GM18909 (cell line): ENCODE results near the gene ZNF853.
A peak's percentile ranks its signal among the peaks of the same experiment; 100 is the strongest.

Experiments
- ATAC-seq: cut with Tn5 transposase; IDR thresholded peaks from one replicate; pipeline ENCODE4 v1.9.1; 2021; ENCODE audit warnings: mild to moderate bottlenecking; ENCODE audit not compliant: unreplicated experiment, poor library complexity

The ZNF853 gene

GRCh38 chr7:6604458-6604857, 11.0 kb upstream of the ZNF853 start:
- no peak for ATAC-seq

DNA sequence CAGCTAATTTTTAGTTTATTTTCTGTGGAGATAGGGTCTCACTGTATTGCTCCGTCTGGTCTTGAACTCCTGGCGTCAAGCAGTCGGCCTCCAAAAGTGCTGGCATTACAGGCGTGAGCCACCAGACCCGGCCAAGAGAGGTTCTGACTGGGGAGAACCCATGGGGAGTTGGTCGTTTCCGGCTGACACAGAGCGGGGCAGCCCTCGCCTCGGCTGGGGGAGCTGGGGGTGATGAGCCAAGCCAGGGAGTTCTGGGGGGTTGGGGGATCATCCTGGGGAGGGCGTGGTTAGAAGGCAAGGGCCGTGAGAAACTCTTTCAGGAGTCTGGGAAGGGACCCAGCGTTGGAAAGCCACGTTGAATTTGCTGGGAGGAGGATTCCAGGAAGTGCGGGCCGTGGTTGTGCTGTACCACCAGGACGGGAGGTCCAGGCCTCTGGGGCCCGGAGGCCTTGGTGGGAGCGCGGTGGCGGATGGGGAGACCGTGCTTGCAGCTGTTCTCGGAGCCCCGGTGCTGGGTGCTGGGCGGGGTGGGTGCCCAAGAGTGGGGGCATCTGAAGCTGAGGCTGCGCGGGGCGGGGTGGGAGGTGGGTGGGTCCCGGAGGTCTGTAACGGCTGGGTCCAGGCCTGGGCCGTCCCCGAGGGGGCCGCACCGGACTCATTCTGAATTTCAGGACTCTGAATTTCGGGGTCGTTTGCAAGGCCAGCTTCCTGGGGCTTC, 8.4 kb upstream of the ZNF853 start:
- no peak for ATAC-seq

- ATAC-seq: no peak
Observed at GRCh38 chr7:6607651-6608051, 7.8 kb upstream of the ZNF853 start.

DNA sequence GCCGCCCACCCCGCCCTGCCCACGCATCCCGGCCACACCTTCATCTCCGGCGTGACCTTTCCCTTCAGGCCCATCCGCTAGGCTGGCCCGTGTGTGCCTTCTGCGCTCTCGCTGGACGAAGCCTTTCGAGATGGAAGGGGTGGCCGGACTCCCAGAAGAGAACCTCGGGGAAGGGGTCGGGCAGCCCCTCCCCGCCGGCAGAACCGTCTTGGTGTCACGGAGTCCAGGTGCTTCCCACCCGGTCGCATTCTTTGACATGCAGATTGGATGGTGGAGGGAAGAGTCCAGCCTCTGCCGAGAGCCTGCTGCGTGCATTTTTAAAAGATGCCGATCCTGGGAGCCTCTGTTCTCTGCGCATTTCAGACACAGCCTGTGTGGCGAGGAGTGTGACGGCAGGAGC, 7.3 kb upstream of the ZNF853 start:
- no peak for ATAC-seq

GRCh38 chr7:6608794-6609193, 6.6 kb upstream of the ZNF853 start:
- no peak for ATAC-seq

DNA sequence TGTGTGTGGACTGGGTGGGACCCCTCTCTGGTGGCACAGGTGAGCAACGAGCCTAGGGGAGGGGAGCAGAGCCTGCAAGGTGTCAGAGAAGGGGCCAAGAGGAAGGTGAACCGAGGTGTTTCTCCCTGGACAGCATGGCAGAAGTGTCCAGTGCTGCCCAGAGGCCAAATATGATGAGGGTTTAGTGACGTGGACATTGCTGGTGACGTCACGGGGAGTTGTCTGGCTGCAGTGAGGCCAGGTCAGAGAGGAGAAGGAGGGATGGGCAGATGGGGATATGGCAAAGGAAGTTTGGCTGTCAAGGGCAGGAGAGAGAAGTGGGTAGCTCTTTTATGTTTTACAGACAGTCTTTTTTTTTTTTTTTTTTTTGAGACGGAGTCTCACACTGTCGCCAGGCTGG, 2.6 kb upstream of the ZNF853 start:
- ATAC-seq: no peak

DNA sequence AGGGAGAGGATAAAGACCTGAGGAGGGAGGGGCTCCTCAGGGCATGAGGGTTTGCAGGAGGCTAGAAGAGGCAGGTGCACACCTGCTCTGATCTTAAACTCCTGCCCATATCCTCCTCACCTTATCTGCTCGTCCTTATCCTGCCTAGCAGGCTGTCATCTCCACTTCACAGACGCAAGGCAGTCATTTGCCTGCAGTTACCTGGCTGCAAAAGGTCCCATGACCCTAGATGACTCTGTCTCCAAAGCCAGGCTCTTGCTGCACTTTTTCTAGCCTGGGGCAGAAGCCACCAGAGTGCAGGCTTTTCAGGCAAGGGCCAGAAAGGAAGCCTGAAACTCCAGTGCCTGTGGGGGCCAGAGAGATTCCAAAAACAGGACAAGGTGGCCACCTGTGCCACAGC, 1.7 kb upstream of the ZNF853 start:
- ATAC-seq: no peak

- no peak for ATAC-seq
Observed at GRCh38 chr7:6615723-6616555, 529 bp downstream of the ZNF853 start.

- ATAC-seq: no peak
Observed at GRCh38 chr7:6616854-6617643, 1.6 kb downstream of the ZNF853 start.

GRCh38 chr7:6618621-6619020, 3.2 kb downstream of the ZNF853 start:
- ATAC-seq: no peak

GRCh38 chr7:6619961-6620360, 4.6 kb downstream of the ZNF853 start:
- no peak for ATAC-seq

DNA sequence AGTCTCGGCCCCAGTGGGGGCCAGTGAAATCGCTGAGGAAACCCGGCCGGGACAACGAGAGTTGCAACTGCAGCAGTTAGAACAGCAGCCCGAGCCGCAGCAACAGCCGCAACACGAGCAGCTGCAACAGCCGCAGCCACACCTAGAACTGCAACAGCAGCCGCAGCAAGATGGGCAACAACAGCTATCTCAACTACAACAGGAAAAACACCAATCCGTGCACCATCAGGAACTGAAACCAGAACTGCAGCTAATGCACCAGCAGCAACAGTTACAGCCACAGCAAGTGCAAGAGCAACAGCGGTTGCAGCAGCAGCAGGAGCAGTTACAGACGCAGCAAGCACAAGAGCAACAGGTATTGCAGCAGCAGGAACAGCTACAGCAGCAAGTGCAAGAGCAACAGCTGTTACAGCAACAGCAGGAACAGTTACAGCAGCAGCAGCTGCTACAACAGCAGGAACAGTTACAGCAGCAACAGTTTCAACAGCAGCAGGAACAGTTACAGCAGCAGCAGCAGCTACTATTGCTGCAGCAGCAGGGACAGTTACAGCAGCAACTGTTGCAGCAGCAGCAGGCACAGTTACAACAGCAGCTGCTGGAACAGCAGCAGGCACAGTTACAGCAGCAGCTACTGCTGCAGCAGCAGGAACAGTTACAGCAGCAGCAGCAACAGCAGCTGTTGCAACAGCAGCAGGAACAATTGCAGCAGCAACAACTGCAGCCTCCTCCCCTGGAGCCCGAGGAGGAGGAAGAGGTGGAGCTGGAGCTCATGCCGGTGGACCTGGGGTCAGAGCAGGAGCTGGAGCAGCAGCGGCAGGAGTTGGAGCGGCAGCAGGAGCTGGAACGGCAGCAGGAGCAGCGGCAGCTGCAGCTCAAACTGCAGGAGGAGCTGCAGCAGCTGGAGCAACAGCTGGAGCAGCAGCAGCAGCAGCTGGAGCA, 6.1 kb downstream of the ZNF853 start:
- no peak for ATAC-seq

DNA sequence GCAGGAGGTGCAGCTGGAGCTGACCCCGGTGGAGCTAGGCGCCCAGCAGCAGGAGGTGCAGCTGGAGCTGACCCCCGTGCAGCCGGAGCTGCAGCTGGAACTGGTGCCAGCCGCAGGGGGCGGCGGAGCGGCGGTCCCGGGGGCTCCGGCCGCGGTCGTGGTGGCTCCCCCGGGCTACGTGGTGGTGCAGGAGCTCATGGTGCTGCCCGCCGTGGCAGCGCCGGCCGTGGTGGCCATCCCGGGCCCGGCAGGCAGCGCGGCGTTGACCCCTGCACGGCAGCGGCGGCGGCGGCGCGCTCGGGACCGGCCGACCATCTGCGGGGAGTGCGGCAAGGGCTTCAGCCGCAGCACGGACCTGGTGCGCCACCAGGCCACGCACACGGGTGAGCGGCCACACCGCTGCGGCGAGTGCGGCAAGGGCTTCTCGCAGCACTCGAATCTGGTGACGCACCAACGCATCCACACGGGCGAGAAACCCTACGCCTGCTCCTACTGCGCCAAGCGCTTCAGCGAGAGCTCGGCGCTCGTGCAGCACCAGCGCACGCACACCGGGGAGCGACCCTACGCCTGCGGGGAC, 6.8 kb downstream of the ZNF853 start:
- no peak for ATAC-seq

- ATAC-seq: peak; percentile 65
Observed at GRCh38 chr7:6623589-6624245, 8.3 kb downstream of the ZNF853 start.

GRCh38 chr7:6624246-6624611, 8.8 kb downstream of the ZNF853 start:
- no peak for ATAC-seq

DNA sequence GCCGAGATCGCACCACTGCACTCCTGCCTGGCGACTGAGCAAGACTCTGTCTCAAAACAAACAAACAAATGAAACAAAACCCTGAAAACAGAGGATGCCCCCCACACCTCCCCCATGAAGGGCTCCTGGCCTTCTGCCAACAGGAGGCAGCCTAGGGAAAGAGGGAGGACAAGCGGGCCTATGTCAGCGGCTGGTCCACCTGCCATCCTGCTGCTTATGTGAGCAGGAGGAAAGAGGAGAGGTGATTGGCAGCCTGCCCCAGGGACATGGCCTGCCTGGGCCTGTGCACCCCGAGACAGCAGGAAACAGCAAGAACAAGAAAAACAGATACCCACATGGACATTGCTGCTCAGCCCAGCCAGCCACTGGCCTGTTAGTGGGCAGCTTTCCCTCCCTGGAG, 12.6 kb downstream of the ZNF853 start:
- ATAC-seq: no peak

DNA sequence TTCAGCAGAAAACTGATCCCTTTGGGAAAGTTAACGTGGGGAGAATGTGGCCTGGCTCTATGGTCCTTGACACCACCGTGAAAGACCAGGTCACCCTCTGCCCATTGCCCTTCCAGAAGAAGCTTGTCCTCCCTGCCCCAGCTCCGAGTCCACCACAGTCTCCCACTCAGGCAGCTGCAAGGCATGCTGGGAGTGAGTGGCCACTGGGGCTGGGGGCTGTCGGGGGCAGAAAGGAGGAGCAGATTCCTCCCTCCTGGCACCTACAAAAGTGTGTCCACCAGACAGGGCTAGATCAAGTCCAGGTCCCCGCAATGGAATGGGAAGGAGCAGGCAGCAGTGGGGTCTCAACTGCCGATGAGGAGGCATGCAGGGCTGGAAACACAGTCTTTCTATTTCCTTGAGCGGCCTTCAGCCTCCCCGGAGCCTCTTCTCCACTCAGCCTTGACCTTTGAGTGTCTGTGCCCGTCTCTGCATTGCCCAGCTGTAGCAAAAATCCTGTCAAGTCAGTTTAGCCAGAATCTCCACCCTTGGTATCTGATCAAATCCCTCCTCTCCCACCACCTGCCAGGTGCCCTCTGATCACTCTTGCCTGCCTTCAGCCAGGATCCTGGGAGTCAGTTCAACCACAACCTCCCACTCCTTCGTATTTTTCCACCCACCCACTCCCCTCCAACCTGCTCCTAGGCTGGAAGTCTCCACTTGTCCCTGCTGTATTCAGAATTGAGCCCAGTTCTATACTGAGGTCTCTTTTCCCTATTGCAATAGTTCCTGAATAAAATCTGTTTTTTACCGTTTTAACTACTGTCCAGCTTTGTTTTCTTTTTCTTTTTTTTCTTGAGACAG, 14.8 kb downstream of the ZNF853 start:
- no peak for ATAC-seq

DNA sequence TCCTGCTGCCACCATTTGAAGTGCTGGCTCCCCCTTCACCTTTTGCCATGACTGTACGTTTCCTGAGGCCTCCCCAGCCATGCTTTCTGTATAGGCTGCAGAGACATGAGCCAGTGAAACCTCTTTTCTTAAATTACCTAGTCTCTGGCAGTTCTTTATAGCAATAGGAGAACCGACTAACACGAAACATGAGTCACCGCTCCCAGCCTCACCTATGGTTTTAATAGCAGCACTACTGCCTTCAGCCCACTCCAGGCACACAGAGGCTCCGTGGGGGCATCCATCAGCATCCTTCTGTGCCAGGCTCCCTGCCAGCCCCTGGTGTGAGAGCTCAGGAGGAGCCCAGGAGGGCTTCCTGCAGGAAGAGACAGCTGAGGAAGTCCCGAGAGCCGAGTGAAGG, 16.2 kb downstream of the ZNF853 start:
- ATAC-seq: no peak
